ENCODE results near the gene VTN. TPM values are rescaled to one million over a fixed set of nuclear protein-coding genes. Genes with fewer than 3 reads are reported as not detected.
A peak's percentile ranks its signal among the peaks of the same experiment; 100 is the strongest.

VTN gene
- total RNA-seq, 4 donors from 2014 or later, result 0.10 TPM; not detected in 3

DNA sequence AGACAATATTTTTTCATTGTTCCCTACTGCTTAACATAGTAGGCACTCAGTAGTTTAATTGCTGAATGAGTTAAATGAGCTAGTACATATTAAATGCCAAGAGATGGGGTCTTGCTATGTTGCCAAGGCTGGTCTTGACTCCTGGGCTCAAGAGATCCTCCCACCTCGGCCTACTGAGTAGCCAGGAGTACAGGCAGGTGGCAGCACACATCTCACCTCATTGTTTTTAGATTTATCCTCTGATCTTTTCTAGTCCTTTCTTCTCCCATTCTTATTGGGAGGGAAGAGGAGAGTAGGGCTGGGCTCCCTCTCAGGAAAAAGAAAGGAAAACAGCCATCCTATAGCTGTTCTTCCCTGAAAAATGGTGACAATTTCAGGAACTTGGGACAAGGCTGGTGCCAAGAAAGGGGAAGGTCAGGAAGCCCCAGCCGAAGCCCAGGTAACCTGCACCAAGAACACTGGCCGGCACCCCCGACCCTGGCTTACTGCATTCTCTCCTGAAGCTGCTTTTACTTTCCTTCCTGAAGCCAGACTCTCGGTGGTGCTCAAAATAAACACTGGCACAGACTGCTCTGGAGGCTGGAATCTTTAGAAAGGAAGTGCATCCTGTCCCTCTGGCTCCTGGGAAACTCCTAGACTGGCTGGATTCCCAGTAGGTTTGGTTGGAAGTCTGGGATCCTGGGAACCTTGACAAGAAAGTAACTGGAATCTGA, 31.9 kb downstream of the VTN start:
- intact Hi-C loops (cut with DNase I; ENCODE audit: low total_unique reads), result no loop called here
- WGBS, 2 donors, result 65 to 66% methylated on average over 5 of the region's 5 CpGs
- H3K4me3 ChIP-seq (ENCODE audit: low read depth, poor library complexity, severe bottlenecking), result no peak overlapping the region
- TF ChIP-seq, protein P1, sequence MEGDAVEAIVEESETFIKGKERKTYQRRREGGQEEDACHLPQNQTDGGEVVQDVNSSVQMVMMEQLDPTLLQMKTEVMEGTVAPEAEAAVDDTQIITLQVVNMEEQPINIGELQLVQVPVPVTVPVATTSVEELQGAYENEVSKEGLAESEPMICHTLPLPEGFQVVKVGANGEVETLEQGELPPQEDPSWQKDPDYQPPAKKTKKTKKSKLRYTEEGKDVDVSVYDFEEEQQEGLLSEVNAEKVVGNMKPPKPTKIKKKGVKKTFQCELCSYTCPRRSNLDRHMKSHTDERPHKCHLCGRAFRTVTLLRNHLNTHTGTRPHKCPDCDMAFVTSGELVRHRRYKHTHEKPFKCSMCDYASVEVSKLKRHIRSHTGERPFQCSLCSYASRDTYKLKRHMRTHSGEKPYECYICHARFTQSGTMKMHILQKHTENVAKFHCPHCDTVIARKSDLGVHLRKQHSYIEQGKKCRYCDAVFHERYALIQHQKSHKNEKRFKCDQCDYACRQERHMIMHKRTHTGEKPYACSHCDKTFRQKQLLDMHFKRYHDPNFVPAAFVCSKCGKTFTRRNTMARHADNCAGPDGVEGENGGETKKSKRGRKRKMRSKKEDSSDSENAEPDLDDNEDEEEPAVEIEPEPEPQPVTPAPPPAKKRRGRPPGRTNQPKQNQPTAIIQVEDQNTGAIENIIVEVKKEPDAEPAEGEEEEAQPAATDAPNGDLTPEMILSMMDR (IDR thresholded peaks at IDR 0.05), result no peak
- no peak for TF ChIP-seq POLR2A (IDR thresholded peaks at IDR 0.05)
- no peak for DNase-seq (ENCODE audit: low spot score in 2 of 2)

DNA sequence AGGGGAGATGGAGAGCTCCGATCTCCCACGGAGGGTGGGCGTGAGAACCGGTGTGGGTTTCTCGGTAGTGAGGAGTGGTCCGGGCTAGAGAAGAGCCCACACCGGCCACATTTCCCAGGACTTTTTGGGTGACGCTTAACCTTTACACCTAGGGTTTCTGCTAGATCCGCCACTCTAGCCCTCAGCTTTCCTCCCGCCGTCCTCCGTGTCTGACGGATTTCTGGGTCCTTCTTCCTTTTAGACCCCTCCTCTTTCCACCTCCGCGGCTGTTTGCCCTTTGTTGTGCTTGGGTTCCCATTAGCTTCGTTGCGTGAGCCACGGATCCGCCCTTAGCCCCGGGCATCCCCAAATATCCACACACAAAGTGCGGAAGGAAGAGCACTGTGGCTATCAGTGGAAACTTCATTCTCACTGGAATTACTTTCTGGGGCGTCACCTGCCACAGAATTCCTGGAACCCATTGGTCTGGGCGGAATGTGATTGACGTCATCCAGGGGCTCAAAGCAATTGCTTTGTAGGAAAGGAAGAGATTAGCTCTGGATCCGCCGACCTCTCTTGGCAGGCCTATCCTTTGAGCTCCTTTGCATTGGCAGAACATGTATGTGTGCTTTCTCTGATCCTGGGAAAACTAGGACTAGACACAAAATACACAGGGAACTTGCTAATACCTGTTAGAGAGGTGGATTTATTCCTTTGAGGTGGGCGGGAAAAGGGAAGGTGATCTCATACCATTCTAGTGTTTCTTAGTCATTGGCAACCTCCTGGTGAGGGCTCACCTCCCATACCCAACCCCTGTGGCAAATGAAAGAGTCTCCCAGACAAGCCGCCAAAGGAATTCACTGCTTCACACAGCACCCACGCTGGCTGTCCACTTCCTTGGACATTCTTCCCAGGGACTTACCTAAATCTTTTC, 33.9 kb downstream of the VTN start:
- peak; percentile 51 to 90 for DNase-seq (ENCODE audit: low spot score in 2 of 2)
- 4 to 5% methylated on average over 29 of the region's 29 CpGs for WGBS, 2 donors
- intact Hi-C loops (cut with DNase I; ENCODE audit: low total_unique reads), result no loop called here

DNA sequence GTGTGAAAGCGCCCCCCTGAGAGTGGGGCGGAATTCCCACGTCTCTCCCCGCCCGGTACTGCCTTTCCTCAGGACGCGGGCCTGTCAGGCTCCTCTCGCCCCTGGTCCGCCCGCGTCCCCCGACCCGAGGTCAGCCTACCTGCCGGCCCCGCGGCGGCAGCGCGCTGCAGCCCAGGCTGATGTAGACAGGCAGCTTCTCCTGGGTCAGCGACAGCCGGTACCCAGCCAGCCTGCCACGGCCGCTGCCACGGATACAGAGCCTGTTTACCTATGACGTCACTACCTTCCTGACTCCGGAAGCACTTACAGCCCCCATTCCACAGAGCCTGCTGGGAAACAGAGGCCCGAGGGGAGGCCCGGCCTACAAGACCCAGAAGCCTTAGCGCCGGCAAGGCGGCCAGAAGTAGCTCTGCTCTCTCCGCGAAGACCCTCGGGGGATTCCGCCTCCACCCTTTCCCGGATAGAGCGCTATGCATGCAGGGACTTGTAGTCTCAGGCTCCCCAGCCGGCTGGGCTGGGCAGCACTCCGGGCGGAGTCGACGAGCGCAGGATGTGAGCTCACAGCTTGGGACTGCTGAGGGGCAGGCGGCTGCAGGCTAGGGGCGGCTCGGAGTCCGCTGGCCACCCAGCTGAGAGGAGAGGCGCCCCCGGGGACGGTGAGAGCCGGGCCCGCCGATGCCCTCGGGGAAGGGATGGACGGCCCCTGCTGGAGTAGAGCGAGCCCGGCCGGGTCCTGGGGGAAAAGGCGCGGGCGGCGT, 34.7 kb downstream of the VTN start, which contains the start of the genes IFT20 and TNFAIP1:
TSS of gene IFT20 (minus strand) at position 272 of the 758 bp plus-strand sequence. CDS start 3,487 bp downstream, outside the sequence.
TSS of gene TNFAIP1 (plus strand) at position 561 of the 758 bp plus-strand sequence. CDS start 3,761 bp downstream, outside the sequence.
- intact Hi-C loops (cut with DNase I; ENCODE audit: low total_unique reads), result no loop called here
- WGBS, 2 donors, result 1% methylated on average over 57 to 59 of the region's 62 CpGs

More for the DNA sequence above, 33.9 kb downstream of the VTN start:
- peak overlapping the region; percentile 80 for H3K4me3 ChIP-seq (ENCODE audit: low read depth, poor library complexity, severe bottlenecking)
- TF ChIP-seq, protein P1 (IDR thresholded peaks at IDR 0.05), result no peak
- TF ChIP-seq POLR2A (IDR thresholded peaks at IDR 0.05), result no peak

DNA sequence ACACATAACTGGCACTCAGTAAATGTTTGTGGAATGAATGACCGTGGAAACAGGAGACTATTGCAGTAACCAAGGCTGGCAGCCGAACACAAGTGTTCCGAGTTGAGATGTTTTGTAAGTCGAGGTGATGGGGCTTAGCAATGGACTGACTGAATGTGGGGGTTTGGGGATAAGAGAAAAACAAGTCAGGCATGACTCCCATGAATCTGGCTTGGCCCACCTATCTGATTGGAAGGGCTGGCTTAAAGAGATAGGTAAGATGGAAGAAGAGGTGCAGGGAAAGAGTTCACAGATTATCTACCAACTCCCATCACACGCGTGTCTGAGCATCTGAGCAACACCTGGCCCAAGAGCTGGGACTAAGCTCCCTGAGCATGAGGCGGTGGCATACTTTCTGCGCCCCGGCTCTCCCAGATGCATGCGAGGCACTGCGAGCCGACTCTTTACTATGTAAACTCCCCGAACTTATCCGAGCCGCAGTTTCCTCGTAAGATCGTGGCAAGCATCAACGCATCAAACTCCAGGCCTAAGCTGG, 35.4 kb downstream of the VTN start:
- H3K4me3 ChIP-seq (ENCODE audit: low read depth, poor library complexity, severe bottlenecking), result peak overlapping the region; percentile 76
- DNase-seq (ENCODE audit: low spot score in 2 of 2), result no peak
- WGBS, 2 donors, result 5 to 8% methylated on average over 18 of the region's 18 CpGs
- intact Hi-C loops (cut with DNase I; ENCODE audit: low total_unique reads), result no loop called here
- no peak for TF ChIP-seq POLR2A (IDR thresholded peaks at IDR 0.05)
- TF ChIP-seq, protein P1 (IDR thresholded peaks at IDR 0.05), result no peak

More for the DNA sequence above, 34.7 kb downstream of the VTN start, which contains the start of the genes IFT20 and TNFAIP1:
- TF ChIP-seq, protein P1 (IDR thresholded peaks at IDR 0.05), result no peak
- peak in 1 of 2 donors; percentile 44 for TF ChIP-seq POLR2A (IDR thresholded peaks at IDR 0.05)
- DNase-seq (ENCODE audit: low spot score in 2 of 2), result peak; percentile 99
- H3K4me3 ChIP-seq (ENCODE audit: low read depth, poor library complexity, severe bottlenecking), result peak within 1 kb of the TSS; percentile 80

DNA sequence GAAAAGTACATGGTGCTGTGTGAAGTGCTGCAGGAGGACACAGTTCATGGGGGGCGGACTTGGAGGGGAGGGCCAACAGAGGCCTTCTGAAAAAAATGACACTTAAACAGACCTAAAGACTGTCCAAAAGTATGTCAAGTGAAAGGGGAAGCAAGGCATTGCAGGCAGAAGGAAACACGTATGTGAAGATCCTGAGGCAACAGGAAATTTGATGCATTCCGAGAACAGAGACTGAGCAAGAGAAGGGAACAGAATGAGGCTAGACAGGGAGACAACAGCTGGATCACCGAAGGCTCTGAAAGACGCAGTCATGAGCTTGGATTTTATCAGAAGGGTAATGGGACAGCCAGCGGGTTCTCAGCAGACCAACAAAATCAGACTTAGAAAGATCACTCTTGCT, 35.9 kb downstream of the VTN start:
- intact Hi-C loops (cut with DNase I; ENCODE audit: low total_unique reads), result no loop called here
- WGBS, 2 donors, result 41 to 51% methylated on average over 6 of the region's 6 CpGs
- DNase-seq (ENCODE audit: low spot score in 2 of 2), result no peak
- no peak overlapping the region for H3K4me3 ChIP-seq (ENCODE audit: low read depth, poor library complexity, severe bottlenecking)
- no peak for TF ChIP-seq POLR2A (IDR thresholded peaks at IDR 0.05)
- TF ChIP-seq, protein P1 (IDR thresholded peaks at IDR 0.05), result no peak

Measured in lower leg skin (tissue), 4 donors.